ENCODE measurements around the gene SNX13.

DNA sequence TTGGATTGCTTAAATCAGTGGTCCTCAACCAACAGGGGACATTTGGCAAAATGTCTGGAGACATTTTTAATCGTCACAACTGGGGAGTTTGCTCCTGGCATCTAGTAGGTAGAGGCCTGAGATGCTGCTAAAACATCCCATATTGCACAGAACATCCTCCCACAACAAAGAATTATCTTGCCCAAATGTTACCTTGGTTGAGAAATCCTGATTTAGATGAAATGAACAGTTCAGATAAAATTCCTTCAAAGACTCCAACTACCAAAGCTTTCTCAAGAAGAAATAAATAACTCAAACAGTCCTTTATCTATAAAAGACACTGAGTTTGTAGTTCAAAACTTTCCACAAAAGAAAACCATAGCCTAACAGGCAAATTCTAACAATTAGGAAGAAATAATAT lies 160.9 kb downstream of the SNX13 start:
- TF ChIP-seq, protein P1, sequence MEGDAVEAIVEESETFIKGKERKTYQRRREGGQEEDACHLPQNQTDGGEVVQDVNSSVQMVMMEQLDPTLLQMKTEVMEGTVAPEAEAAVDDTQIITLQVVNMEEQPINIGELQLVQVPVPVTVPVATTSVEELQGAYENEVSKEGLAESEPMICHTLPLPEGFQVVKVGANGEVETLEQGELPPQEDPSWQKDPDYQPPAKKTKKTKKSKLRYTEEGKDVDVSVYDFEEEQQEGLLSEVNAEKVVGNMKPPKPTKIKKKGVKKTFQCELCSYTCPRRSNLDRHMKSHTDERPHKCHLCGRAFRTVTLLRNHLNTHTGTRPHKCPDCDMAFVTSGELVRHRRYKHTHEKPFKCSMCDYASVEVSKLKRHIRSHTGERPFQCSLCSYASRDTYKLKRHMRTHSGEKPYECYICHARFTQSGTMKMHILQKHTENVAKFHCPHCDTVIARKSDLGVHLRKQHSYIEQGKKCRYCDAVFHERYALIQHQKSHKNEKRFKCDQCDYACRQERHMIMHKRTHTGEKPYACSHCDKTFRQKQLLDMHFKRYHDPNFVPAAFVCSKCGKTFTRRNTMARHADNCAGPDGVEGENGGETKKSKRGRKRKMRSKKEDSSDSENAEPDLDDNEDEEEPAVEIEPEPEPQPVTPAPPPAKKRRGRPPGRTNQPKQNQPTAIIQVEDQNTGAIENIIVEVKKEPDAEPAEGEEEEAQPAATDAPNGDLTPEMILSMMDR (conservative IDR thresholded peaks at IDR 0.05; ENCODE audit: low read depth, low read length), result no peak
- TF ChIP-seq RCOR1 (IDR thresholded peaks at IDR 0.05; ENCODE audit: insufficient replicate concordance, low read length) (no peak), RFX5 (IDR thresholded peaks at IDR 0.05; ENCODE audit: low read depth, low read length) (no peak), POLR2A (IDR thresholded peaks at IDR 0.05; ENCODE audit: low read depth, low read length) (no peak), CHD1 (IDR thresholded peaks at IDR 0.05; ENCODE audit: low read depth, low read length) (no peak), FOS (IDR thresholded peaks at IDR 0.05; ENCODE audit: low read depth, low read length) (no peak), MAFK (IDR thresholded peaks at IDR 0.05; ENCODE audit: low read depth, low read length) (no peak), MAZ (IDR thresholded peaks at IDR 0.05; ENCODE audit: borderline replicate concordance, low read depth, low read length) (no peak)
- TF ChIP-seq, protein P2, sequence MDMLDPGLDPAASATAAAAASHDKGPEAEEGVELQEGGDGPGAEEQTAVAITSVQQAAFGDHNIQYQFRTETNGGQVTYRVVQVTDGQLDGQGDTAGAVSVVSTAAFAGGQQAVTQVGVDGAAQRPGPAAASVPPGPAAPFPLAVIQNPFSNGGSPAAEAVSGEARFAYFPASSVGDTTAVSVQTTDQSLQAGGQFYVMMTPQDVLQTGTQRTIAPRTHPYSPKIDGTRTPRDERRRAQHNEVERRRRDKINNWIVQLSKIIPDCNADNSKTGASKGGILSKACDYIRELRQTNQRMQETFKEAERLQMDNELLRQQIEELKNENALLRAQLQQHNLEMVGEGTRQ (IDR thresholded peaks at IDR 0.05; ENCODE audit: low read depth, low read length), result no peak
